ENCODE results near the gene VAV2. TPM values are rescaled to one million over a fixed set of nuclear protein-coding genes. Genes with fewer than 3 reads are reported as not detected.

Gene VAV2
- total and polyA plus RNA-seq, 4 donors, result 13.0 to 28.2 (median 16.3) TPM

DNA sequence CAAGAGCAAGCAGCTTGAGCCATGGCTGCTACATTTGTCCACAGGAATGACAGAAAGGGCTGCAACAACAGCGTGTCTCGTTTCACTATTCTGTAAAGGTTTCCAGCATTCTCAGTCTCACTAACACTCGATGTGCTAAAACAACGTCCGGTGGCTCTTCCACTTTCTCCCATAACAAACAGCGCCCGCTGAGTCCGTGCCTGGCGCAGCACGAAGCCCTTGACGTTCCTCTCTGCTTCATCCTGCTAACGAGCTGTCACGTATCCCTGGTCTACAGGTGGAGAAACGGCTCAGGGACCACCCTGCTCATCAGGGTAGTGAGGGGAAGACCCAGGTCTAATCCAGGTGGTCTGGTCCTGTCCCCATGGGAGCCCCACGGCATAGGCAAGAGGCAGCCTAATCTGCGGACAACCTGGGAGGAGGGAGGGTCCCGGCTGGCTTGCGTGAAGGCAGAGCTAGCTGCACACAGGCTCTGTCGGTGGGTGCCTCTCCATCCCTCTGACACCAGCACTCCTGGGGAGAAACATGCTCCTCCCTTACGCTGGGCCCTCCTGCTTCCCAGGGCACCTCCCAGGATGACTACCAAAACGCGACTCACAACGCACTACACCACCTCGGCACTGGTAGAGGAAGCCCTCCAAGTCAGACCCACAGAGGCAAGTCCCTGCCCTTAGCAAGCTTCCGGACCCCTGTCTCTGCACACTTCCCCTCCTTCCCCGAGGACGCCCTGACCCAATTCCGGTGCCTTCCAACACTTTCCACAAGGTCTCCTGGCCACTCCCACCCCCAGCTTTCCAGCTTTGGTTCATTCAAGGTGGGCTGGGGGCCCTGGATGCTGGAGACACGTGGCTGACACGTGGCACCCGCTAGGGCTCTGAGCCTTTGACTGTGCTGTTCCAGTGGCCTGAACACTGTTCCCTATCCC lies 43.3 kb downstream of the VAV2 start:
- peaks cover 0 to 36% (median 12%) of the 10 kb centered on the region in 5 donors for H3K4me1 ChIP-seq (ENCODE audit: control insufficient read depth in 5 of 5, insufficient read depth in 5 of 5, low read length in 5 of 5)
- no peak overlapping the region for H3K9ac ChIP-seq (ENCODE audit: insufficient read depth in 1 of 2, low read length in 2 of 2)
- no peaks in the 10 kb centered on the region for H3K9me3 ChIP-seq (ENCODE audit: control insufficient read depth in 4 of 4, insufficient read depth in 3 of 4, low read length in 3 of 4)
- ATAC-seq (ENCODE audit: insufficient read depth, low FRiP score) (no peak), DNase-seq (no peak)
- H3K27ac ChIP-seq (ENCODE audit: low read depth in 1 of 2, low read length in 1 of 2), result peak overlapping the region in 1 of 2 donors; percentile 84
- WGBS, 2 donors, result 78 to 87% methylated on average over 31 of the region's 31 CpGs
- peaks cover 0 to 2% (median 0%) of the 10 kb centered on the region in 4 donors for H3K36me3 ChIP-seq (ENCODE audit: control insufficient read depth in 4 of 4, insufficient read depth in 4 of 4, low read length in 4 of 4)
- no peak overlapping the region for H3K4me3 ChIP-seq
- no peaks in the 10 kb centered on the region for H3K27me3 ChIP-seq (ENCODE audit: control insufficient read depth in 3 of 3, insufficient read depth in 3 of 3, low read length in 2 of 3)
- TF ChIP-seq, protein P1, sequence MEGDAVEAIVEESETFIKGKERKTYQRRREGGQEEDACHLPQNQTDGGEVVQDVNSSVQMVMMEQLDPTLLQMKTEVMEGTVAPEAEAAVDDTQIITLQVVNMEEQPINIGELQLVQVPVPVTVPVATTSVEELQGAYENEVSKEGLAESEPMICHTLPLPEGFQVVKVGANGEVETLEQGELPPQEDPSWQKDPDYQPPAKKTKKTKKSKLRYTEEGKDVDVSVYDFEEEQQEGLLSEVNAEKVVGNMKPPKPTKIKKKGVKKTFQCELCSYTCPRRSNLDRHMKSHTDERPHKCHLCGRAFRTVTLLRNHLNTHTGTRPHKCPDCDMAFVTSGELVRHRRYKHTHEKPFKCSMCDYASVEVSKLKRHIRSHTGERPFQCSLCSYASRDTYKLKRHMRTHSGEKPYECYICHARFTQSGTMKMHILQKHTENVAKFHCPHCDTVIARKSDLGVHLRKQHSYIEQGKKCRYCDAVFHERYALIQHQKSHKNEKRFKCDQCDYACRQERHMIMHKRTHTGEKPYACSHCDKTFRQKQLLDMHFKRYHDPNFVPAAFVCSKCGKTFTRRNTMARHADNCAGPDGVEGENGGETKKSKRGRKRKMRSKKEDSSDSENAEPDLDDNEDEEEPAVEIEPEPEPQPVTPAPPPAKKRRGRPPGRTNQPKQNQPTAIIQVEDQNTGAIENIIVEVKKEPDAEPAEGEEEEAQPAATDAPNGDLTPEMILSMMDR (IDR thresholded peaks at IDR 0.05; ENCODE audit: control extremely low read depth, extremely low read depth), result no peak

DNA sequence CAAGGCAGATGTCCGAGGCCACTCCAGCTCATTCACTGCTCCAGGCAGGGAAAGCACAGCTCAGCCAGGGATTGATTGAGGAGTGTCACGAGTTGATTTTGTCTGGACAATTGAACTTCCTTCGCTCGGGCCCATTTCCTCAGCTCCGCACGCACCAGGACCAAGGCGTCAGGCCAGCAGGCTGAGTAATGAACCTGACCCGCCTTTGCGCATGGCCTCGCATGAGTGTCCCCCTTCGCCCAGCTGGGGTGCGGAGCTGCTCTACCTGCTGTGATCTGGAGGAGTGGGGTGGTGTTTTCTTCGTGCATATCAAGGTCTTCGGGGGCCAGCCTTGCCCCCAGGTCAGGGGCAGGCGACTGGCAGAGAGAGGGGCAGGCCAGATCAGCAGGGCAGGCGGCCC lies 44.0 kb downstream of the VAV2 start:
- ATAC-seq (ENCODE audit: insufficient read depth, low FRiP score), result no peak
- H3K27ac ChIP-seq (ENCODE audit: low read depth in 1 of 2, low read length in 1 of 2), result peak overlapping the region in 1 of 2 donors; percentile 84
- 71 to 76% methylated on average over 16 of the region's 16 CpGs for WGBS, 2 donors
- H3K9ac ChIP-seq (ENCODE audit: insufficient read depth in 1 of 2, low read length in 2 of 2), result no peak overlapping the region
- H3K4me3 ChIP-seq, result no peak overlapping the region
- H3K4me1 ChIP-seq (ENCODE audit: control insufficient read depth in 5 of 5, insufficient read depth in 5 of 5, low read length in 5 of 5), result peaks cover 0 to 36% (median 12%) of the 10 kb centered on the region in 5 donors
- H3K9me3 ChIP-seq (ENCODE audit: control insufficient read depth in 4 of 4, insufficient read depth in 3 of 4, low read length in 3 of 4), result no peaks in the 10 kb centered on the region
- H3K27me3 ChIP-seq (ENCODE audit: control insufficient read depth in 3 of 3, insufficient read depth in 3 of 3, low read length in 2 of 3), result no peaks in the 10 kb centered on the region
- peaks cover 0 to 2% (median 0%) of the 10 kb centered on the region in 4 donors for H3K36me3 ChIP-seq (ENCODE audit: control insufficient read depth in 4 of 4, insufficient read depth in 4 of 4, low read length in 4 of 4)
- DNase-seq, result peak in 1 of 3 donors; percentile 50
- TF ChIP-seq, protein P1 (IDR thresholded peaks at IDR 0.05; ENCODE audit: control extremely low read depth, extremely low read depth), result no peak

DNA sequence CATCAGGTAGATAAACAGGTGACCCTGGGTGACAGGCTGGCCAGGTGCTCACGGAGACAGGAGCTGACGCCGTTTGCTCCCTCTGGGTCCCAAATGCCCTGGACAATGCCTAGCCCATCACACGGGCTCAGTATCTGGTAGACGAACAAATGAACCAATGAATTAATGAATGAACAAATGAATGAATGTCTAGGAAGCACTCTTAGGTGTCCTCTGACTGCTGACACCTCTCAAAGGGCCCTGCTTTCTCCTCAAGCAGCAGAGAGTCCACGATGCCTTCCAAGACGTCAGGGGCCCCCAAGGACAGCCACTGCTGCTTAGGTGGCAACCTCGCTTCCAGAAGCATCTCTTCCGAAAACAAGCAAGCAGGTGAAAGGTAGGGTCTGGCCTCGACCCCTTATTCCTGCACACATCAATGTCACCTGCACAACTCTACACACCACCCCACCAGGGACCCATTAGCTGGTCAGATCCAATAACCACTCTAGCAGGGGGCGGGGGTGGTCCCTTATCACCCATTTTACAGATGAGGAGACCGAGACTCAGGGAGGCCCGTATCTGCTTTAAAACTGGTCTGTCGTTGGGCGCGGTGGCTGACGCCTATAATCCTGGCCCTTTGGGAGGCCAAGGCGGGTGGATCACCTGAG lies 45.2 kb downstream of the VAV2 start:
- H3K36me3 ChIP-seq (ENCODE audit: control insufficient read depth in 4 of 4, insufficient read depth in 4 of 4, low read length in 4 of 4), result peaks cover 0 to 2% (median 0%) of the 10 kb centered on the region in 4 donors
- H3K27me3 ChIP-seq (ENCODE audit: control insufficient read depth in 3 of 3, insufficient read depth in 3 of 3, low read length in 2 of 3), result no peaks in the 10 kb centered on the region
- DNase-seq (no peak), ATAC-seq (ENCODE audit: insufficient read depth, low FRiP score) (no peak)
- H3K27ac ChIP-seq (ENCODE audit: low read depth in 1 of 2, low read length in 1 of 2), result no peak overlapping the region
- H3K4me3 ChIP-seq, result no peak overlapping the region
- H3K4me1 ChIP-seq (ENCODE audit: control insufficient read depth in 5 of 5, insufficient read depth in 5 of 5, low read length in 5 of 5), result peaks cover 0 to 35% (median 11%) of the 10 kb centered on the region in 5 donors
- 91 to 95% methylated on average over 18 of the region's 18 CpGs for WGBS, 2 donors
- no peak overlapping the region for H3K9ac ChIP-seq (ENCODE audit: insufficient read depth in 1 of 2, low read length in 2 of 2)
- H3K9me3 ChIP-seq (ENCODE audit: control insufficient read depth in 4 of 4, insufficient read depth in 3 of 4, low read length in 3 of 4), result no peaks in the 10 kb centered on the region
- TF ChIP-seq, protein P1 (IDR thresholded peaks at IDR 0.05; ENCODE audit: control extremely low read depth, extremely low read depth), result no peak
